Fibroblast of pulmonary artery (primary cell): ENCODE results near the gene MINDY3.
A peak's percentile ranks its signal among the peaks of the same experiment; 100 is the strongest.
"Not testable (repeated sequence)": the region's sequence is repeated elsewhere in the genome, so short reads cannot be mapped to it uniquely, and the experiment has no call there.

Experiments used
- DNase-seq: peaks from one replicate; pipeline ENCODE4 v3.0.0-alpha.2; 2010; ENCODE audit warnings: low read depth
- H3K4me3 ChIP-seq: replicated peaks from 2 replicates; pipeline ENCODE4 v1.5.1; 2011; ENCODE audit warnings: low read depth, mild to moderate bottlenecking, control low read depth, low read length, moderate library complexity
- TF ChIP-seq, protein P1 (sequence below): IDR thresholded peaks from 2 replicates; pipeline ENCODE4 v1.5.1; 2011; ENCODE audit warnings: mild to moderate bottlenecking, control low read depth, low read length, inconsistent platforms; ENCODE audit errors: missing control alignments

The MINDY3 gene

GRCh38 chr10:15783941-15784636 lies 76.2 kb downstream of the MINDY3 start:
- no peak for DNase-seq
- TF ChIP-seq, protein P1, sequence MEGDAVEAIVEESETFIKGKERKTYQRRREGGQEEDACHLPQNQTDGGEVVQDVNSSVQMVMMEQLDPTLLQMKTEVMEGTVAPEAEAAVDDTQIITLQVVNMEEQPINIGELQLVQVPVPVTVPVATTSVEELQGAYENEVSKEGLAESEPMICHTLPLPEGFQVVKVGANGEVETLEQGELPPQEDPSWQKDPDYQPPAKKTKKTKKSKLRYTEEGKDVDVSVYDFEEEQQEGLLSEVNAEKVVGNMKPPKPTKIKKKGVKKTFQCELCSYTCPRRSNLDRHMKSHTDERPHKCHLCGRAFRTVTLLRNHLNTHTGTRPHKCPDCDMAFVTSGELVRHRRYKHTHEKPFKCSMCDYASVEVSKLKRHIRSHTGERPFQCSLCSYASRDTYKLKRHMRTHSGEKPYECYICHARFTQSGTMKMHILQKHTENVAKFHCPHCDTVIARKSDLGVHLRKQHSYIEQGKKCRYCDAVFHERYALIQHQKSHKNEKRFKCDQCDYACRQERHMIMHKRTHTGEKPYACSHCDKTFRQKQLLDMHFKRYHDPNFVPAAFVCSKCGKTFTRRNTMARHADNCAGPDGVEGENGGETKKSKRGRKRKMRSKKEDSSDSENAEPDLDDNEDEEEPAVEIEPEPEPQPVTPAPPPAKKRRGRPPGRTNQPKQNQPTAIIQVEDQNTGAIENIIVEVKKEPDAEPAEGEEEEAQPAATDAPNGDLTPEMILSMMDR = no peak

DNA sequence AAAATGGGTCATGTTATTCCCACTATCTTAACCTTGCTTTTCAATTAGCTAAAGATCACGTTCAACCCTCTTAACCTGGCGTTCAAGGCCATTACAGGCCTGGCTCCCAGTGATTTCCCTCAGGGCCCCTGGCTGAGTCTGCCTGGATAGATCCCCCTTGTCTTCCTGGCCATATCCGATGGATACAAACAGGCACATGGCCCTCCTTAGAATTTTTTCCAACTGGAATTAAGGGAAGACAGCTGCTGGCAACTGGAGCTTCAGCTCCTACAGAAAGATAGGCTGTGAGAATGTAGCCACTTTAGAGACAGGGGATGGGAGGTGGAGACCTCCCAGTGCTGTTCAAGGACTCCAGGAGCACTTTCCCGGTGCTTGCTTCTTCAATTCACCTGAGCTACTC lies 77.5 kb downstream of the MINDY3 start:
- no peak for DNase-seq
- TF ChIP-seq, protein P1 = no peak
- no peak overlapping the region for H3K4me3 ChIP-seq

More at GRCh38 chr10:15783941-15784636, 76.2 kb downstream of the MINDY3 start:
- H3K4me3 ChIP-seq = no peak overlapping the region

DNA sequence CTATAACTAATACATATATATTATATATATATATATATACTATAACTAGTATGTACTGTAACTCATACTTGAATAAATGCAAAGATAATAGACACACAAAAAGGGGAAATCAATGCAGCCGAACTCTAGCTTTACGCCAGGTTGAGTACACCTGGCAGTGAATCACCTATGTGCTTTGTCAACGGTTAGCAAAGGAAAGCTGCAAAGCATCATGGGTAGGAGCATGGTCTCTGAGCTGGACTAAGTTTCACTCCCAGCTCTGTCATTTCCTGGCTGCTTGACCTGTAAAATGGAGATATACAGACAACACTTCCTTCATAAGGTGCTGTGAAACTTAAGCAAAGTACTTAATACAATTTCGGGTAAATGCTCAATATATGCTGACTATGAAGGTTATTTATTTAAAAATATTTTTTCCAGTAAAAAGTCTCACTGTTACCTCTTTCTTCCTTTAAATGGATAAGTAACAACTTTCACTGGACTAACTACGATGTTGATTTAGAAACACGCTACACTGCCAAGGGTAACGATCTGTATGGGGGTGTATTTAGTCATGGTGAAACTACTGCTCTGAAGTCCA lies 78.8 kb downstream of the MINDY3 start:
- no peak for DNase-seq
- no peak overlapping the region for H3K4me3 ChIP-seq
- TF ChIP-seq, protein P1 = no peak

- H3K4me3 ChIP-seq = no peak overlapping the region
- peak; percentile 20 for DNase-seq
- TF ChIP-seq, protein P1 = no peak
Measured at GRCh38 chr10:15780353-15781135, 79.8 kb downstream of the MINDY3 start.

DNA sequence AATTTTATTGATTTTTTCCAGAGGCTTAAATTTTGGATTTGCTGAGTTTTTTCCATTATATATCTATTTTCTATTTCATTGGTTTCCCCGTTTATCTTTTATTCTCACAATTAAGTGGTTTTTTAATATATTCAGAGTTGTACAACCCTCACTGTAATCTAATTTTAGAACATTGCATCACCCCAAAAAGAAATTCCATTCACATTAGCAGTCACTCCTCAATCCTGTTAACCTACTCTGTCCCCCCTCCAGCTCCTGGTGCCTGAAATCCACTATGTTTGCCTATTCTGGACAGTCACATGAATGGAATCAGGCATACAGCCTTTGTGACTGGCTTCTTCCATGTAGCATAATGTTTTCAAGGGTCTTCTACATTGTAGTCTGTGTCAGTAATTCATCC lies 84.8 kb downstream of the MINDY3 start:
- peak; percentile 72 for DNase-seq
- H3K4me3 ChIP-seq = no peak overlapping the region
- TF ChIP-seq, protein P1 = no peak

DNA sequence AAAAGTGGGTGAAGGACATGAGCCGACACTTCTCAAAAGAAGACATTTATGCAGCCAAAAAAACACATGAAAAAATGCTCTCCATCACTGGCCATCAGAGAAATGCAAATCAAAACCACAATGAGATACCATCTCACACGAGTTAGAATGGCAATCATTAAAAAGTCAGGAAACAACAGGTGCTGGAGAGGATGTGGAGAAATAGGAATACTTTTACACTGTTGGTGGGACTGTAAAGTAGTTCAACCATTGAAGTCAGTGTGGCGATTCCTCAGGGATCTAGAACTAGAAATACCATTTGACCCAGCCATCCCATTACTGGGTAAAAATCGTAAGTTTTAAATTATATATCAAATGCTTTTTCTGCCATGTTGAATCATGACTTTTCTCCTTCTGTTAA lies 85.8 kb downstream of the MINDY3 start:
- not testable (repeated sequence) for H3K4me3 ChIP-seq, DNase-seq

DNA sequence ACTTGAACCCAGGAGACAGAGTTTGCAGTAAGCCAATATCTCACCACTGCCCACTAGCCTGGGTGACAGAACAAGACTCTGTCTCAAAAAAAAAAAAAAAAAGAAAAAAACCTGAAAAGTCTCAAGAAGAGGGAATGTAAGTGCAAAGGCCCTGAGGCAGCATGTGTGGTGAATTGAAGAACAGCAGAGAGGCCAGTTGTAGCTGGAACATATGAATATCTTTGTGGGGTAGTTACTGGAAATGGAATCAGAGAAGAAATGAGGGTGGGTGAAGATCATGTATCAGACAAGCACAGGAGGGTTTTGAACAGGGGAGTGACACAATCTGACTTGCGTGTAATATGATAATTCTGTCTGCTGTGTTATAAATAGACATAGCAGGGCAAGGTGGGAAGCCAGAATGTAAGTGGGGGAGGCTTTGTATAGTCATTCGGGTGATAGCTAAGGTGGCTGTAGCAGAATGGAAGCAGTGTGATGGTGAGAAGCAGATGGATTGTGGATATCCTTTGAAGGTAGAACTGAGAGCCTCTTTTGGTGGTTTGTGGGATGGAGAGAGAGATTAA lies 95.3 kb downstream of the MINDY3 start:
- no peak for DNase-seq
- TF ChIP-seq, protein P1 = no peak
- H3K4me3 ChIP-seq = no peak overlapping the region
